Measurements from ENCODE around the gene POC1A. TPM values are rescaled to one million over a fixed set of nuclear protein-coding genes. Genes with fewer than 3 reads are reported as not detected.

The POC1A gene
- total RNA-seq, 4 donors from 2014 or later = 0.84 to 3.1 (median 2.4) TPM

GRCh38 chr3:52094571-52095485 is 59.4 kb downstream of the POC1A start:
- no peak overlapping the region for H3K4me3 ChIP-seq
- H3K9me3 ChIP-seq = no peaks in the 10 kb centered on the region
- H3K27me3 ChIP-seq = no peaks in the 10 kb centered on the region
- peaks cover 0 to 6% (median 0%) of the 10 kb centered on the region in 3 donors for H3K36me3 ChIP-seq
- no peak for DNase-seq (ENCODE audit: low spot score in 2 of 2)
- TF ChIP-seq POLR2A (IDR thresholded peaks at IDR 0.05) (no peak), CTCF (IDR thresholded peaks at IDR 0.05) (no peak), EP300 (IDR thresholded peaks at IDR 0.05) (no peak)
- peaks cover 0 to 27% (median 12%) of the 10 kb centered on the region in 4 donors for H3K4me1 ChIP-seq
- WGBS, 2 donors = 96 to 97% methylated on average over 11 of the region's 11 CpGs
- no peak overlapping the region for H3K27ac ChIP-seq

- 78 to 88% methylated on average over 6 to 7 of the region's 7 CpGs for WGBS, 2 donors
- TF ChIP-seq POLR2A (IDR thresholded peaks at IDR 0.05) = no peak
- no peak for TF ChIP-seq CTCF (IDR thresholded peaks at IDR 0.05)
- TF ChIP-seq EP300 (IDR thresholded peaks at IDR 0.05) = no peak
- Histone ChIP-seq H3K36me3 (peaks cover 0 to 6% (median 0%) of the 10 kb centered on the region in 3 donors), H3K9me3 (no peaks in the 10 kb centered on the region), H3K27ac (no peak overlapping the region), H3K4me3 (no peak overlapping the region), H3K27me3 (no peaks in the 10 kb centered on the region), H3K4me1 (peaks cover 0 to 36% (median 21%) of the 10 kb centered on the region in 4 donors)
- no peak for DNase-seq (ENCODE audit: low spot score in 2 of 2)
Observed at GRCh38 chr3:52093756-52094545, 60.3 kb downstream of the POC1A start.

GRCh38 chr3:52092891-52093290 is 61.3 kb downstream of the POC1A start:
- no peaks in the 10 kb centered on the region for H3K27me3 ChIP-seq
- H3K9me3 ChIP-seq = no peaks in the 10 kb centered on the region
- TF ChIP-seq EP300 (IDR thresholded peaks at IDR 0.05) = no peak
- TF ChIP-seq CTCF (IDR thresholded peaks at IDR 0.05) = no peak
- TF ChIP-seq POLR2A (IDR thresholded peaks at IDR 0.05) = no peak
- H3K27ac ChIP-seq = no peak overlapping the region
- peaks cover 0 to 6% (median 0%) of the 10 kb centered on the region in 3 donors for H3K36me3 ChIP-seq
- no peak overlapping the region for H3K4me3 ChIP-seq
- 79 to 86% methylated on average over 7 of the region's 7 CpGs for WGBS, 2 donors
- DNase-seq (ENCODE audit: low spot score in 2 of 2) = no peak
- H3K4me1 ChIP-seq = peaks cover 0 to 46% (median 26%) of the 10 kb centered on the region in 4 donors

- no peak overlapping the region for H3K27ac ChIP-seq
- peaks cover 0 to 53% (median 29%) of the 10 kb centered on the region in 4 donors for H3K4me1 ChIP-seq
Observed at GRCh38 chr3:52092271-52092660, 62.0 kb downstream of the POC1A start.

More at GRCh38 chr3:52092271-52092660, 62.0 kb downstream of the POC1A start:
- TF ChIP-seq CTCF (IDR thresholded peaks at IDR 0.05) = no peak
- peaks cover 0 to 4% (median 0%) of the 10 kb centered on the region in 3 donors for H3K36me3 ChIP-seq
- H3K9me3 ChIP-seq = no peaks in the 10 kb centered on the region
- DNase-seq (ENCODE audit: low spot score in 2 of 2) = no peak
- no peak overlapping the region for H3K4me3 ChIP-seq
- 67 to 69% methylated on average over 1 of the region's 1 CpG for WGBS, 2 donors
- no peaks in the 10 kb centered on the region for H3K27me3 ChIP-seq
